ENCODE data around the gene METTL18. TPM values are rescaled to one million over a fixed set of nuclear protein-coding genes. Genes with fewer than 3 reads are reported as not detected.

Gene METTL18
- total and polyA plus RNA-seq, 2 of the 13 experiments (the other 11 are each of a cell fraction or from before 2014, with no cell fraction given): 2.7 to 6.7 TPM

DNA sequence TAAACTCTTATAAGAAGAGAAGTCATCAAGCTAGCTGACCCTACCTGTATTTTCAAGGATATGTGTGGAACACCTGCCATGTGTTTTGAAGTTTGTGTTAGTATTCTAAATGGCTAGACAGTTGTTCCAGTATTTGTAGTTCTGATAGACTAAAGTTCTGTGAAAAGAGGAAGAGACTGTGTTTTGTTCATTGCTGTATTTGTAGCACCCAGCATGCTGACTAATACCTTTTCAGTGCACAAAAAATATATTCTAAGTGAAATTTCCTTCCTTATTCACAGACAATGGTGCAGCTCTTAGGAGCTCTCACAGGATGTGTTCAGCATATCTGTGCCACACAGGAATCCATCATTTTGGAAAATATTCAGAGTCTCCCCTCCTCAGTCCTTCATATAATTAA is 8.2 kb upstream of the METTL18 start:
- TF ChIP-seq, protein P1, sequence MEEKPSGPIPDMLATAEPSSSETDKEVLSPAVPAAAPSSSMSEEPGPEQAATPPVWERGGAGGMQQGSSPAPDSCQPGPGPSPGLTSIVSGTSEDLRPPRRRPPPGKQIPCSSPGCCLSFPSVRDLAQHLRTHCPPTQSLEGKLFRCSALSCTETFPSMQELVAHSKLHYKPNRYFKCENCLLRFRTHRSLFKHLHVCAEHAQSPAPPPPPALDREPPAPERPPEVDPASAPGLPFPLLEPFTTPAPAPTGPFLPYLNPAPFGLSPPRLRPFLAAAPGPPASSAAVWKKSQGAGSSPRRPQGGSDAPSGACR (CRISPR knock-in tag; IDR thresholded peaks at IDR 0.05): no peak
- TF ChIP-seq ZNF790 (CRISPR knock-in tag; IDR thresholded peaks at IDR 0.05; ENCODE audit: borderline replicate concordance): no peak
- TF ChIP-seq, protein P2, sequence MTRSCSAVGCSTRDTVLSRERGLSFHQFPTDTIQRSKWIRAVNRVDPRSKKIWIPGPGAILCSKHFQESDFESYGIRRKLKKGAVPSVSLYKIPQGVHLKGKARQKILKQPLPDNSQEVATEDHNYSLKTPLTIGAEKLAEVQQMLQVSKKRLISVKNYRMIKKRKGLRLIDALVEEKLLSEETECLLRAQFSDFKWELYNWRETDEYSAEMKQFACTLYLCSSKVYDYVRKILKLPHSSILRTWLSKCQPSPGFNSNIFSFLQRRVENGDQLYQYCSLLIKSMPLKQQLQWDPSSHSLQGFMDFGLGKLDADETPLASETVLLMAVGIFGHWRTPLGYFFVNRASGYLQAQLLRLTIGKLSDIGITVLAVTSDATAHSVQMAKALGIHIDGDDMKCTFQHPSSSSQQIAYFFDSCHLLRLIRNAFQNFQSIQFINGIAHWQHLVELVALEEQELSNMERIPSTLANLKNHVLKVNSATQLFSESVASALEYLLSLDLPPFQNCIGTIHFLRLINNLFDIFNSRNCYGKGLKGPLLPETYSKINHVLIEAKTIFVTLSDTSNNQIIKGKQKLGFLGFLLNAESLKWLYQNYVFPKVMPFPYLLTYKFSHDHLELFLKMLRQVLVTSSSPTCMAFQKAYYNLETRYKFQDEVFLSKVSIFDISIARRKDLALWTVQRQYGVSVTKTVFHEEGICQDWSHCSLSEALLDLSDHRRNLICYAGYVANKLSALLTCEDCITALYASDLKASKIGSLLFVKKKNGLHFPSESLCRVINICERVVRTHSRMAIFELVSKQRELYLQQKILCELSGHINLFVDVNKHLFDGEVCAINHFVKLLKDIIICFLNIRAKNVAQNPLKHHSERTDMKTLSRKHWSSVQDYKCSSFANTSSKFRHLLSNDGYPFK (CRISPR knock-in tag; IDR thresholded peaks at IDR 0.05; ENCODE audit: borderline replicate concordance): no peak
- TF ChIP-seq PHB2 (IDR thresholded peaks at IDR 0.05; ENCODE audit: partially characterized antibody): no peak
- TF ChIP-seq PTBP1 (IDR thresholded peaks at IDR 0.05; ENCODE audit: low read depth, low read length, poor library complexity, severe bottlenecking): no peak
- TF ChIP-seq ZNF572 (CRISPR knock-in tag; IDR thresholded peaks at IDR 0.05): no peak
- no peak for TF ChIP-seq SCMH1 (CRISPR knock-in tag; IDR thresholded peaks at IDR 0.05; ENCODE audit: borderline replicate concordance)
- no peak for TF ChIP-seq ZNF777 (CRISPR knock-in tag; IDR thresholded peaks at IDR 0.05)
- no peak for TF ChIP-seq PCBP1 (IDR thresholded peaks at IDR 0.05; ENCODE audit: borderline replicate concordance, low read depth, low read length)
- no peak for TF ChIP-seq SMARCC2 (IDR thresholded peaks at IDR 0.05)
- TF ChIP-seq ATF7 (IDR thresholded peaks at IDR 0.05): no peak
- TF ChIP-seq ATF7 (CRISPR knock-in tag; IDR thresholded peaks at IDR 0.05): no peak
- TF ChIP-seq SETDB1 (CRISPR knock-in tag; IDR thresholded peaks at IDR 0.05; ENCODE audit: borderline replicate concordance): no peak
- no peak for TF ChIP-seq TOPORS (CRISPR knock-in tag; IDR thresholded peaks at IDR 0.05)
- TF ChIP-seq, protein P3, sequence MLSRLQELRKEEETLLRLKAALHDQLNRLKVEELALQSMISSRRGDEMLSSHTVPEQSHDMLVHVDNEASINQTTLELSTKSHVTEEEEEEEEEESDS (CRISPR knock-in tag; IDR thresholded peaks at IDR 0.05; ENCODE audit: borderline replicate concordance): no peak
- no peak for TF ChIP-seq ARHGAP35 (CRISPR knock-in tag; IDR thresholded peaks at IDR 0.05; ENCODE audit: borderline replicate concordance)
- TF ChIP-seq GLI4 (CRISPR knock-in tag; IDR thresholded peaks at IDR 0.05; ENCODE audit: borderline replicate concordance): no peak
- TF ChIP-seq ZNF652 (CRISPR knock-in tag; IDR thresholded peaks at IDR 0.05; ENCODE audit: borderline replicate concordance, low read depth): no peak
- no peak for TF ChIP-seq BHLHE40 (IDR thresholded peaks at IDR 0.05; ENCODE audit: low read length)
- no TSS peak for BruUV-seq (replicated peaks)
- peaks cover 6 to 38% of the 10 kb centered on the region in 2 experiments for H3K36me3 ChIP-seq (replicated peaks in 1 of 2; ENCODE audit: control insufficient read depth in 1 of 2, insufficient read depth in 2 of 2, low read length in 2 of 2)
- H3K79me2 ChIP-seq (ENCODE audit: insufficient read depth, low read length): no peaks in the 10 kb centered on the region
- no peak overlapping the region for H3K4me2 ChIP-seq (ENCODE audit: low read depth, low read length)
- H3K9ac ChIP-seq (ENCODE audit: insufficient read depth, low read depth, low read length): no peak overlapping the region
- ATAC-seq (no peak), FAIRE-seq (no peak), DNase-seq (ENCODE audit: low spot score) (no peak)
- H3K9me3 ChIP-seq (ENCODE audit: low read length): no peaks in the 10 kb centered on the region
- in situ Hi-C loops (cut with HindIII; ENCODE audit: extremely low pct_ligation_motif_present, low pct_unique_long_range_greater_than_20kb): no loop called here
- no peak overlapping the region for H2AFZ ChIP-seq (ENCODE audit: low read length)
- no peak overlapping the region for H3K27ac ChIP-seq (ENCODE audit: extremely low read length, insufficient read depth, low read length)
- H4K20me1 ChIP-seq (ENCODE audit: insufficient read depth, low read length): no peaks in the 10 kb centered on the region
- H3K27me3 ChIP-seq (ENCODE audit: control insufficient read depth in 1 of 2, insufficient read depth in 2 of 2, low read length in 2 of 2): no peaks in the 10 kb centered on the region
- CTCF ChIA-PET (ENCODE audit: low intra/inter-chr PET ratio, low total read pairs): no interaction called here
- H3K4me1 ChIP-seq (ENCODE audit: insufficient read depth, low read length): no peaks in the 10 kb centered on the region
- POLR2A ChIA-PET: no interaction called here
- no peak overlapping the region for H3K4me3 ChIP-seq (replicated peaks in 1 of 3; ENCODE audit: insufficient read depth in 1 of 3, low read depth in 2 of 3, low read length in 3 of 3)
- intact Hi-C loops (cut with micrococcal nuclease; ENCODE audit: unreplicated experiment): no loop called here
